Fibroblast of pulmonary artery (primary cell): ENCODE data around the gene MCM6.

Experiments
- DNase-seq: peaks from one replicate; pipeline ENCODE4 v3.0.0-alpha.2; 2010; ENCODE audit warnings: low read depth
- H3K4me3 ChIP-seq: replicated peaks from 2 replicates; pipeline ENCODE4 v1.5.1; 2011; ENCODE audit warnings: low read depth, mild to moderate bottlenecking, control low read depth, low read length, moderate library complexity
- CTCF ChIP-seq: IDR thresholded peaks from 2 replicates; pipeline ENCODE4 v1.5.1; 2011; ENCODE audit warnings: mild to moderate bottlenecking, control low read depth, low read length, inconsistent platforms; ENCODE audit errors: missing control alignments

The MCM6 gene

GRCh38 chr2:135905679-135906078 lies 29.4 kb upstream of the MCM6 start:
- TF ChIP-seq CTCF = no peak
- no peak for DNase-seq

GRCh38 chr2:135904341-135904989 lies 28.2 kb upstream of the MCM6 start:
- H3K4me3 ChIP-seq = no peak overlapping the region
- DNase-seq = peak; percentile 74
- TF ChIP-seq CTCF = no peak

More at GRCh38 chr2:135905679-135906078, 29.4 kb upstream of the MCM6 start:
- H3K4me3 ChIP-seq = no peak overlapping the region

GRCh38 chr2:135903650-135904049 lies 27.4 kb upstream of the MCM6 start:
- no peak for DNase-seq
- no peak for TF ChIP-seq CTCF
- H3K4me3 ChIP-seq = no peak overlapping the region

GRCh38 chr2:135899567-135899966 lies 23.3 kb upstream of the MCM6 start:
- H3K4me3 ChIP-seq = no peak overlapping the region
- no peak for DNase-seq
- no peak for TF ChIP-seq CTCF

GRCh38 chr2:135898234-135898786 lies 22.1 kb upstream of the MCM6 start:
- no peak overlapping the region for H3K4me3 ChIP-seq
- no peak for DNase-seq
- TF ChIP-seq CTCF = no peak

GRCh38 chr2:135894930-135895329 lies 18.7 kb upstream of the MCM6 start:
- TF ChIP-seq CTCF = no peak
- no peak for DNase-seq
- H3K4me3 ChIP-seq = no peak overlapping the region

GRCh38 chr2:135893374-135893794 lies 17.1 kb upstream of the MCM6 start:
- no peak for TF ChIP-seq CTCF
- no peak for DNase-seq
- H3K4me3 ChIP-seq = no peak overlapping the region
